ENCODE results near the gene THAP3. TPM values are rescaled to one million over a fixed set of nuclear protein-coding genes. Genes with fewer than 3 reads are reported as not detected.

THAP3 gene
- total and polyA plus RNA-seq, 2 of the 4 experiments (the other 2 are of a cell fraction), result 14.2 to 14.9 TPM

DNA sequence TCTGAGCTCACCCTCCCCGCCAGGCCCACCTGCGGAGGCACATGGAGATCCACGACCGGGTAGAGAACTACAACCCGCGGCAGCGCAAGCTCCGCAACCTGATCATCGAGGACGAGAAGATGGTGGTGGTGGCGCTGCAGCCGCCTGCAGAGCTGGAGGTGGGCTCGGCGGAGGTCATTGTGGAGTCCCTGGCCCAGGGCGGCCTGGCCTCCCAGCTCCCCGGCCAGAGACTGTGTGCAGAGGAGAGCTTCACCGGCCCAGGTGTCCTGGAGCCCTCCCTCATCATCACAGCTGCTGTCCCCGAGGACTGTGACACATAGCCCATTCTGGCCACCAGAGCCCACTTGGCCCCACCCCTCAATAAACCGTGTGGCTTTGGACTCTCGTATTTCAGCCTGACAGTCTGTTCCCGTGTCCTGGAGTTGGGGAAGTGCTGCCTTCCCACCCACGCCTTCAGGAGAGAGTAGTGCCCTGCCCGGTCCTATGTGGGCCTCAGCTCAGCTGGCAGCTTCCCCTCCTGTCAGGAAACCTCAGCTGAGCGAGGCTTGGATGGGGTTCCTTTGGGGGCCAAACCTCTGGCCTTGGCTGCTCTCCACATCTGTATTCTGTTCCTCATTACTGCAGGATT lies 35.7 kb upstream of the THAP3 start:
- no peak overlapping the region for H3K4me2 ChIP-seq (ENCODE audit: low read depth, low read length)
- H3K56ac ChIP-seq (ENCODE audit: extremely low read depth, insufficient read depth, low read length), result no peak overlapping the region
- H2BK20ac ChIP-seq (ENCODE audit: low read depth, low read length), result no peak overlapping the region
- no peak overlapping the region for H2BK15ac ChIP-seq (ENCODE audit: low read depth, low read length)
- ChIA-PET POLR2A (ENCODE audit: unreplicated experiment) (no interaction called here), CTCF (interaction anchor here (0.7 to 1.0 kb wide), 2 partner anchors 8 to 34 kb away, joined by 3 to 4 read pairs; partner anchors contain the start of genes NOL9 and TAS1R1)
- no peak overlapping the region for H3K4ac ChIP-seq (ENCODE audit: low read depth, low read length)
- no peak overlapping the region for H3K4me3 ChIP-seq (ENCODE audit: insufficient read depth, low read depth, low read length)
- H3K9ac ChIP-seq (ENCODE audit: low read depth, low read length), result no peak overlapping the region
- no peaks in the 10 kb centered on the region for H3K27me3 ChIP-seq (ENCODE audit: control insufficient read depth, insufficient read depth, low read length)
- H3K4me1 ChIP-seq (ENCODE audit: control insufficient read depth, insufficient read depth, low read length), result no peaks in the 10 kb centered on the region
- dilution Hi-C loops (cut with HindIII; ENCODE audit: low sequenced_read_pairs, unreplicated experiment), result no loop called here
- H3K27ac ChIP-seq (ENCODE audit: insufficient read depth, low read length), result no peak overlapping the region
- intact Hi-C loops (cut with micrococcal nuclease), result no loop called here
- no TSS peak for BruUV-seq (replicated peaks)
- peak overlapping the region; percentile 57 for H2AK9ac ChIP-seq (replicated peaks; ENCODE audit: low read depth, low read length, poor library complexity)
- WGBS, 2 experiments (ENCODE audit: extremely low coverage in 2 of 2, insufficient read length in 1 of 2), result 89% methylated on average over 17 of the region's 24 CpGs; no CpG with 5 or more reads in 1 of the 2 experiments
- H3K9me3 ChIP-seq (ENCODE audit: control insufficient read depth, insufficient read depth, low read length), result no peaks in the 10 kb centered on the region
- no peak overlapping the region for H2BK120ac ChIP-seq (ENCODE audit: low read depth, low read length)
- no peak overlapping the region for H4K91ac ChIP-seq (ENCODE audit: insufficient read depth, low read depth, low read length)
- H4K5ac ChIP-seq (ENCODE audit: low read depth, low read length), result no peak overlapping the region
- peaks cover 63% of the 10 kb centered on the region for H4K20me1 ChIP-seq (ENCODE audit: insufficient read depth, low read length)
- DNase-seq (no peak), ATAC-seq (ENCODE audit: low read depth) (no peak; the same call in 1 of the 2 replicates)
- H3K18ac ChIP-seq (ENCODE audit: low read depth, low read length), result no peak overlapping the region
- no peak overlapping the region for H2BK5ac ChIP-seq (ENCODE audit: low read depth, low read length, poor library complexity, severe bottlenecking)
- TF ChIP-seq POLR2A (IDR thresholded peaks at IDR 0.05; ENCODE audit: low read depth, low read length) (0 out of 2 replicates have a peak, but pooled peaks have one; percentile 29), RAD21 (IDR thresholded peaks at IDR 0.05; ENCODE audit: low read length) (no peak)
- TF ChIP-seq, protein P1, sequence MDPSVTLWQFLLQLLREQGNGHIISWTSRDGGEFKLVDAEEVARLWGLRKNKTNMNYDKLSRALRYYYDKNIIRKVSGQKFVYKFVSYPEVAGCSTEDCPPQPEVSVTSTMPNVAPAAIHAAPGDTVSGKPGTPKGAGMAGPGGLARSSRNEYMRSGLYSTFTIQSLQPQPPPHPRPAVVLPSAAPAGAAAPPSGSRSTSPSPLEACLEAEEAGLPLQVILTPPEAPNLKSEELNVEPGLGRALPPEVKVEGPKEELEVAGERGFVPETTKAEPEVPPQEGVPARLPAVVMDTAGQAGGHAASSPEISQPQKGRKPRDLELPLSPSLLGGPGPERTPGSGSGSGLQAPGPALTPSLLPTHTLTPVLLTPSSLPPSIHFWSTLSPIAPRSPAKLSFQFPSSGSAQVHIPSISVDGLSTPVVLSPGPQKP (IDR thresholded peaks at IDR 0.05; ENCODE audit: borderline replicate concordance, low read depth, low read length), result no peak
- peaks cover 65% of the 10 kb centered on the region for H3K36me3 ChIP-seq (ENCODE audit: control insufficient read depth, insufficient read depth, low read length)
- H3K23ac ChIP-seq (ENCODE audit: low read depth, low read length), result no peak overlapping the region
- H2AFZ ChIP-seq (replicated peaks; ENCODE audit: low read length, poor library complexity), result no peak overlapping the region
- peaks cover 8 to 65% of the 10 kb centered on the region in 2 experiments for H3K79me1 ChIP-seq (ENCODE audit: low read depth in 1 of 2, low read length in 2 of 2)
- no peak overlapping the region for H3K14ac ChIP-seq (replicated peaks; ENCODE audit: low read depth, low read length)
- H4K8ac ChIP-seq (ENCODE audit: low read depth in 2 of 2, low read length in 2 of 2), result no peak overlapping the region
- in situ Hi-C loops (cut with MboI; ENCODE audit: low sequenced_read_pairs), result no loop called here
- peaks cover 4% of the 10 kb centered on the region; the same call in 1 of the 2 replicates for H3K9me1 ChIP-seq (ENCODE audit: insufficient read depth, low read length)
- H2AK5ac ChIP-seq (ENCODE audit: low read depth, low read length), result no peak overlapping the region
